ENCODE data around the gene THAP2.
A peak's percentile ranks its signal among the peaks of the same experiment; 100 is the strongest.

Gene THAP2

DNA sequence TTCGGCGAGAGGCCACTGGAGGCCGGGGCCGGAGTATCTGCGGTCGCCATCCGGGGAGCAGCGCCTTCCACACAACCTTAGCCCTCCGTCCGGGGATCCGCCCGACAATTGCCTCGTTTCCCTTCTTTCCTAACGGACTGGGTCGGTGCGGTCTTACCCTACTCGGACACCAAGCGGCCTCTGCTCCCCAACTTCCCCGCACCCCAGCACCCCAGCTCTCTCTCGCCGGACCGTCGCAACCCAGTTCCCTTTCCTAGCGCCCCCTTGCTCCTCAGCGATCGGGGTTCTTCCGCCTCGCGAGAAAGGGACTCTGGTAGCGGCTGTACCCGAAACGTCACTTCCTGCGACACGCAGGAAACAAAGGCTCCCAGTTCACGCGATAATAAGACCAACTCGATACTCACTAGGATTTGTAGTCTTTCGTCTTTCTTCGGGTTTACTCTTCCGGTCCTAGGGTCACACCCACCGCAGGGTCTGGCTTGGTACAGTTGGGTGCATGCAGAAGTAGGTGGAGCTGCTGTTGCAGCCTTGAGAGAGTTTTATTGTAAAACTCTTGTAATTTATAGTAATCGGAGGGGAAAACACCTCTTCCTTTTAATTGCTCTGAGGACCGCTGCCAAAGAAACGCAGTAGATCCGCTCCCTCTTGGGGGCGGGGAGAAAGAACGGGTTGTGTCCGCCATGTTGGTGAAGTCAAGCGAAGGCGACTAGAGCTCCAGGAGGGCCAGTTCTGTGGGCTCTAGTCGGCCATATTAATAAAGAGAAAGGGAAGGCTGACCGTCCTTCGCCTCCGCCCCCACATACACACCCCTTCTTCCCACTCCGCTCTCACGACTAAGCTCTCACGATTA is at the start of gene THAP2, which contains the start of gene ZFC3H1:
THAP2 (plus strand) TSS at position 741 of the 850 bp plus-strand sequence. CDS start 209 bp downstream, outside the sequence.
ZFC3H1 (minus strand) TSS at position 288 of the 850 bp plus-strand sequence; CDS start at position 50, 238 bp downstream.
- peak; percentile 83 for DNase-seq (ENCODE audit: low read depth)

- DNase-seq (ENCODE audit: low read depth), result no peak
Observed at GRCh38 chr12:71621938-71622337, 42.2 kb upstream of the THAP2 start.

DNA sequence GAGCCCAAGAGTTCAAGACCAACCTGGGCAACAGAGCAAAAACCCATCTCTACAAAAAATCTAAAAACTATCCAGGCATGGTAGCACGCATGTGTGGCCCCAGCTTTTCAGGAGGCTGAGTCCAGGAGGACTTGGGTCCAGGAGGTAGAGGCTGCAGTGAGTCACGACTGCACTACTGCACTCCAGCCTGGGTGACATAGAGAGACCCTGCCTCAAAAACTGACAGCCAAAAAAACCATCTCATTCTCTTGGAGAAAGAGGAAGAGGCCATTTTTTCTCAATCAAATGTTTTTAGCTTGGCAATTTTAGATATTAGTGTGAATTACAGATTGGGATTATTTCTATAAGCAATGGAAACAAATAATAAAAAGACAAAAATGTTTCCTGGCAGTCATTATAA is 38.6 kb upstream of the THAP2 start:
- no peak for DNase-seq (ENCODE audit: low read depth)

- DNase-seq (ENCODE audit: low read depth), result no peak
Observed at GRCh38 chr12:71626098-71626497, 38.0 kb upstream of the THAP2 start.

DNA sequence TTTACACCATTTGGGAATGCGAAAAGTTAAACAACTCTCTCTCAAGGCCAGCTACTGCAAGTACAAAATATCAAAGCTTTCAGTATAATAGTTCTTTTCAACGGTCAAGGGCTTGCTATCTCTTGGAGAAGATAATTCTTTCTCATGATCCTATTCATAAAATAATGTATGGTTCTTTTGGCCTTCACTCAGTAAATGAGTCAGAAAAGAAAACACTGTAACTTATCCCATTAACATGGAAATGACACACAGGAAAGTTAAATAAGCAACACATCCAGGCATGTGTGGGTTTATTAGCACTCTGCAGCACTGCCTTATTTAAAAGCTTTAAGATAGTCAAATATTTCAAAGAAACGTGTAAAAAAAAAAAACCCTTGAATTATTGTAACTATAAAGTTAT is 37.3 kb upstream of the THAP2 start:
- no peak for DNase-seq (ENCODE audit: low read depth)

- no peak for DNase-seq (ENCODE audit: low read depth)
Observed at GRCh38 chr12:71627438-71628002, 36.6 kb upstream of the THAP2 start.

- no peak for DNase-seq (ENCODE audit: low read depth)
Observed at GRCh38 chr12:71636704-71637115, 27.4 kb upstream of the THAP2 start.

DNA sequence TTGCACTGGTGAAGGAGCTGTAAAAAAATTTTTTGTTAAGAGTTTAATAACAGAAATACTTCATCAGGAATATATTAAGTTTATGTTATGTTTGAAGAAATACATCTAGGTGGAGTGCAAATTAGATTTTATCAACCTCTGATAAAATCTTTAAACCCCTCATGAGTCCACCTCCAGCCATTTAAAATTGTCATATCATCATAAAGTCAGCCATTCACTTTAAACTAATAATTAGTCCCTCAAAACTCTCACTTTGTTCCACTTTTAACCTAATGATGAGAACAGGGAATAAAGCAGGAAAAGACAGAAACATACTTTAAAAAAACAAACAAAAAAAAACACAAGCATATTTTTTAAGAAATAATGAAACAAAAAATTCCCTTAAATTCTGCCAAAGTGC is 25.6 kb upstream of the THAP2 start:
- DNase-seq (ENCODE audit: low read depth), result no peak

DNA sequence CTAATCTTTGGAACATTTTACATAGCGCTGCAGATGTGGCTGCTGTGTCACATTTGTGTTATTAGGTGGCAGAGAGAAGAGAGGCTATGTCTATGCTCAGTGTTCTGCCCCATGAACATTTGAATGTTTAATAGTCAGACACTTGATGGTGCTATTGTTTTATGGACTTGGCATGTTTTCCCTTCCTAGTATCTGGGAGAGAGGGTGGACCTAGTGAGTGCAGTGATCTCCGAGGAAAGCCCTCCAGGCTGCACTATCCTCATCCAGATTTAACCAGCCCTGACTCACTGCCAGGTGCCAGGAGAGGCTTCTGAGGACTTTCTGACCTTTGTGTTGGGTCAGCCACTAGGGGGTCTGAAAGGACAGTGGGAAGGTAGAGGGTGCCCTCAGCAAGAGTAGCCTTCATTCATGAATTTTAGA is 24.8 kb upstream of the THAP2 start:
- DNase-seq (ENCODE audit: low read depth), result no peak

- no peak for DNase-seq (ENCODE audit: low read depth)
Observed at GRCh38 chr12:71640316-71640715, 23.8 kb upstream of the THAP2 start.

GRCh38 chr12:71641390-71641789 is 22.7 kb upstream of the THAP2 start:
- DNase-seq (ENCODE audit: low read depth), result no peak

GRCh38 chr12:71642264-71642663 is 21.8 kb upstream of the THAP2 start:
- DNase-seq (ENCODE audit: low read depth), result no peak

DNA sequence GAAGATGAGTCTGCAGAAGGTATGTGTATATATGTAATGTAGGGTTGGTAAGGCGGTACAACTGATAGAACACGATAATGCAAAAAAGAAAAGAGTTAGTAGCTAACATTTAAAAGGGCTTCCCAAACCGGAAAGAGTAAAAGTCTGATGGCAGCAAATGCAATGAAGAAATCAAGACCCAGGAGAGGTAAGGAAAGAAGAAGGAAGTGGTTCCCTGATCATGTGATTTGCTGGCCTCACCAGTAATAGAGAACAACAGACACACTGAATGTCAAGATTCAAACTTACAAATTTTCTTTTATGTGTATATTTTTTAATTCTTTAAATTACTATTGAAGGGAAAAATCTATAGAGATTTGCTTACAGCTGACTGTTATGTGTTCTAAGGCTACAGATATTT is 18.8 kb upstream of the THAP2 start:
- no peak for DNase-seq (ENCODE audit: low read depth)

DNA sequence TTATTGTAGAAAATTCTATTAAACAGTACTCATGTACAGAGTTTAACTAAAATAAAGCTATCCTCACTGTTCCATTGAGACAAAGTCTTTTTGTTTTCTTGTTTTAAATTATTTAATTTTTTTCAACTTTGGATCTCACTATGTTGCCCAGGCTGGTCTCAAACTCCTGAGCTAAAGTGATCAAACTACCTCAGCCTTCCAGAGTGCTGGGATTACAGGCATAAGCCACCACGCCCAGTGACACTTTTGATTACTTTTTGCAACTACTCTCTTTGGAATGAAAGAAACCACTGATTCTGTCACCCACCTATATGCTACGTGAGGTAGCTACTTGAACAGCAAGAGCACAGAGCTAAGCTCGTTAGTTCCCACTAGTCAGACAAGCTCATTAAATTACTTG is 17.6 kb upstream of the THAP2 start:
- DNase-seq (ENCODE audit: low read depth), result no peak

DNA sequence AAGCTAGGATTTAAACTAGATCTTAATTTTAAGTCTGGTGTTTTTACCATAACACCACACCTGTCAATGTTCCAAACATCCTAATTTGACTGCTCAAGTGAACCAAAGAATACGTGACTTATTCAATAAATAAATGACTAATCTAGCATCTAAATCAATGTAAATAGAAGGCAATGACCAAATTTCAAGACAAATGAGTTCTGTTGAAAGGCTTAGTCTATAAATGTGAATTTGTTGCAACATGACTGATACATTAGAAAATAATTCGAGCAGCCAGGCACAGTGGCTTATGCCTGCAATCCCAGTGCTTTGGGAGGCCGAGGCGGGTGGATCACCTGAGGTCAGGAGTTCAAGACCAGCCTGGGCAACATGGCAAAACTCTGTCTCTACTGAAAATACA is 15.6 kb upstream of the THAP2 start:
- no peak for DNase-seq (ENCODE audit: low read depth)

GRCh38 chr12:71649401-71649800 is 14.7 kb upstream of the THAP2 start:
- DNase-seq (ENCODE audit: low read depth), result no peak

DNA sequence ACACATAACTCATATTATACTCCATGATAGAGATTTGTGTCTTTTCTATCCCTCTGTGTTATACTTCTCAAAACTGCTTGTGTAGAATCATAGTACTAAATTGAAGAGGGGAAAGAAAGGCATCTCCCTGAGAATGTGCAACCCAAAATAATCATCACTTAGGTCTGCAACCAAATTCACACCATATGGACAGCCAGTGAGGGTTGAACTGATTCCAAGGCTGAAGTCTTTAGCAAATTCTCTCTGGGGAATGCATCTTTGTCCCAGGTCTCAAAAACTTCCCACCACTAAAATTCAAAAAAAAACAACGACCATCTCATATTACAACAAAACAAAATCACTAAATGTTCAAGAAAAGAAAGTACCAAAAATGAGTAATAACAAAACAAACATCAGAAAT is 11.4 kb upstream of the THAP2 start:
- DNase-seq (ENCODE audit: low read depth), result no peak

- DNase-seq (ENCODE audit: low read depth), result no peak
Observed at GRCh38 chr12:71653137-71653536, 11.0 kb upstream of the THAP2 start.

DNA sequence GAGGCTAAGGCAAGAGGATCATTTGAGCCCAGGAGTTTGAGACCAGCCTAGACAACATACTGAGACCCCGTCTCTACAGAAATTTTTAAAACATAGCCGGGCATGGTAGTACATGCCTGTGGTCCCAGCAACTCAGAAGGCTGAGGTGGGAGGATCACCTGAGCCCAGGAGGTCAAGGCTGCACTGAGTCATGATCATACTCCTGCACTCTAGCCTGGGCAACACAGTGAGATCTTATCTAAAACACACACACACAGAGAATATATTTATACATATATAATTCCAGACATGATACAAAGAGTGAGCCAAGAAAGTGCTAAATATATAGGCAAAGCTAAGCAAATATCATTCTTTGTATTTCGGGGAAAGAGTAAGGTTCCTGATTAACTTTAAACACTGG is 9.9 kb upstream of the THAP2 start:
- DNase-seq (ENCODE audit: low read depth), result no peak

DNA sequence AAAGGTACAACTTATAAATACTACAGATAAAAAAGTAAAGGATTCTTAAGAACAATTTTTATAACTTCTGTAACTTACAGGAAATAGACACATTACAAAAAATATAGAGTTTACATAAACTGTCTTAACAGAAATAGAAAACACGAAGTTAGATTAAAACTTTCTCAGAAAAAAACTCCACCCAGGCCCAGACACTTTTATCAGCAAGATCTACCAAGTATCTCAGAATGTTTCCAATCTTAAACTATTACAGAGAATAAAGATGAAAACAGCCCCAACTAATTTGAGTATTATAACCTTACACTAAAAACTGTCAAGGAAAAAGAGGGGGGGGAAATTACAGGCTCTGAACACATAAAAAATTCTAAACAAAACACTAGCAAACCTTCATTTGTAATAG is 8.6 kb upstream of the THAP2 start:
- DNase-seq (ENCODE audit: low read depth), result no peak

- DNase-seq (ENCODE audit: low read depth), result no peak
Observed at GRCh38 chr12:71655907-71656306, 8.2 kb upstream of the THAP2 start.

DNA sequence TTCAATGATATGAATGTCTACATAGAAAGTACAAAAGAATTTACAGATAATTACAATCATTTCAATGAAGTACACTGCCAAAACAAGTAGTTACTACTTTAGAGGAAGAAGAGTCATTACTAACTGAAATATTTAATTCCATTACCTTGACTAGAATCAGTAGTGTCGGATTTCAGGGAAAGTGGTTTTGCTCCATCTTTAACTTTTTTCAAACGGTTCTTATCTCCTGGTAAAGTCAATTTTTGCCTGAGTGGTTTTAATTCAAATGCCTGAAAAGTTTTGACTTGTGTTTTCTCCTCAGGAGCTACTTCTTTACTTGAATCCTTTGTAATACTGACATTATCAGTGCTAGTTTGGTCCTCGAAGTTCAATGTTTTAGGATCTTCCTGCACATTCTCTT is 7.4 kb upstream of the THAP2 start:
- DNase-seq (ENCODE audit: low read depth), result no peak

- no peak for DNase-seq (ENCODE audit: low read depth)
Observed at GRCh38 chr12:71661977-71662530, 2.0 kb upstream of the THAP2 start.
